SU-DHL-6 (cell line): ENCODE measurements around the gene EMILIN2.

Experiments used
- H2AFZ ChIP-seq: fragments of 200-600 bp; sonication (generic); 2 replicates; pipeline ENCODE4 v1.6.1; 2014; ENCODE audit warnings: low read depth, mild to moderate bottlenecking, moderate library complexity, mixed read lengths, antibody characterized with exemption, low read length; ENCODE audit not compliant: severe bottlenecking
- H3F3A ChIP-seq: fragments of 200-600 bp; shearing (Covaris generic); 2 replicates; pipeline ENCODE4 v1.6.0; 2016; ENCODE audit warnings: antibody characterized with exemption, mild to moderate bottlenecking; ENCODE audit not compliant: insufficient read depth
- H3K27ac ChIP-seq: fragments of 200-600 bp; sonication (generic); 2 replicates; pipeline ENCODE4 v1.5.1; 2016; ENCODE audit warnings: low read depth, mild to moderate bottlenecking, low read length, moderate library complexity, mixed read lengths
- H3K27me3 ChIP-seq: fragments of 200-600 bp; sonication (generic), shearing (Covaris generic); 2 replicates; pipeline ENCODE4 v1.6.0; 2014; ENCODE audit warnings: mild to moderate bottlenecking, low read length
- H3K36me3 ChIP-seq: fragments of 200-600 bp; sonication (generic); 2 replicates; pipeline ENCODE4 v1.6.1; 2014; ENCODE audit warnings: mild to moderate bottlenecking, low read length, mixed read lengths
- H3K4me2 ChIP-seq: fragments of 300-600, 200-600 bp; shearing (Covaris generic), sonication (generic); 2 replicates; pipeline ENCODE4 v1.6.0; 2014; ENCODE audit warnings: low read length, low read depth, mild to moderate bottlenecking; ENCODE audit not compliant: poor library complexity, severe bottlenecking
- H3K4me3 ChIP-seq: fragments of 200-600 bp; sonication (generic); 2 replicates; pipeline ENCODE4 v1.5.1; 2014; ENCODE audit warnings: antibody characterized with exemption, low read length, mild to moderate bottlenecking, mixed read lengths; ENCODE audit not compliant: insufficient read depth, poor library complexity, severe bottlenecking
- H3K79me2 ChIP-seq: fragments of 200-600 bp; sonication (generic); 2 replicates; pipeline ENCODE4 v1.6.1; 2014; ENCODE audit warnings: mild to moderate bottlenecking, low read length, moderate library complexity; ENCODE audit not compliant: insufficient read depth
- H3K9ac ChIP-seq: fragments of 200-600 bp; sonication (generic); 2 replicates; pipeline ENCODE4 v1.7.0; 2014; ENCODE audit warnings: mild to moderate bottlenecking, low read length
- H3K9me2 ChIP-seq: fragments of 200-600 bp; sonication (generic); replicated peaks from 2 replicates; pipeline ENCODE4 v1.6.1; 2014; ENCODE audit warnings: low read length; ENCODE audit not compliant: insufficient read depth
- H3K9me3 ChIP-seq: fragments of 200-600 bp; sonication (generic); 2 replicates; pipeline ENCODE4 v1.6.1; 2014; ENCODE audit warnings: low read length, mixed read lengths; ENCODE audit not compliant: insufficient read depth
- H4K20me1 ChIP-seq: fragments of 200-600 bp; sonication (generic); 2 replicates; pipeline ENCODE4 v1.6.1; 2014; ENCODE audit warnings: low read depth, mild to moderate bottlenecking, antibody characterized with exemption, low read length, moderate library complexity, mixed read lengths
- CTCF ChIP-seq: fragments of 200-600 bp; sonication (generic); IDR thresholded peaks from one replicate; pipeline ENCODE4 v1.5.1; 2017; ENCODE audit warnings: antibody characterized with exemption, mild to moderate bottlenecking, low read length, moderate library complexity; ENCODE audit not compliant: insufficient read depth, poor library complexity, severe bottlenecking
- EZH2phosphoT487 ChIP-seq: fragments of 200-600 bp; sonication (generic), shearing (Covaris generic); conservative IDR thresholded peaks from 2 replicates; pipeline ENCODE4 v1.6.1; 2018; ENCODE audit warnings: mild to moderate bottlenecking, antibody characterized with exemption, low read length, moderate library complexity, mixed read lengths

The EMILIN2 gene

GRCh38 chr18:2822213-2822921 is 24.4 kb upstream of the EMILIN2 start:
- no peak overlapping the region for H3K9ac ChIP-seq
- no peaks in the 10 kb centered on the region for H3F3A ChIP-seq
- H3K4me2 ChIP-seq = no peak overlapping the region
- no peak overlapping the region for H2AFZ ChIP-seq
- no peaks in the 10 kb centered on the region for H3K9me3 ChIP-seq
- no peaks in the 10 kb centered on the region for H3K79me2 ChIP-seq
- no peaks in the 10 kb centered on the region for H3K27me3 ChIP-seq
- H4K20me1 ChIP-seq = no peaks in the 10 kb centered on the region
- H3K27ac ChIP-seq = no peak overlapping the region
- TF ChIP-seq EZH2phosphoT487 = no peak
- no peak for TF ChIP-seq CTCF
- no peaks in the 10 kb centered on the region for H3K36me3 ChIP-seq
- no peak overlapping the region for H3K4me3 ChIP-seq
- no peaks in the 10 kb centered on the region for H3K9me2 ChIP-seq

GRCh38 chr18:2823202-2823601 is 23.6 kb upstream of the EMILIN2 start:
- Histone ChIP-seq H3K79me2 (no peaks in the 10 kb centered on the region), H3K36me3 (no peaks in the 10 kb centered on the region), H3K4me2 (no peak overlapping the region), H2AFZ (no peak overlapping the region), H3F3A (no peaks in the 10 kb centered on the region), H3K9me3 (no peaks in the 10 kb centered on the region), H3K4me3 (no peak overlapping the region), H4K20me1 (no peaks in the 10 kb centered on the region), H3K27me3 (no peaks in the 10 kb centered on the region), H3K9me2 (no peaks in the 10 kb centered on the region), H3K27ac (no peak overlapping the region), H3K9ac (no peak overlapping the region)
- TF ChIP-seq CTCF (no peak), EZH2phosphoT487 (no peak)

DNA sequence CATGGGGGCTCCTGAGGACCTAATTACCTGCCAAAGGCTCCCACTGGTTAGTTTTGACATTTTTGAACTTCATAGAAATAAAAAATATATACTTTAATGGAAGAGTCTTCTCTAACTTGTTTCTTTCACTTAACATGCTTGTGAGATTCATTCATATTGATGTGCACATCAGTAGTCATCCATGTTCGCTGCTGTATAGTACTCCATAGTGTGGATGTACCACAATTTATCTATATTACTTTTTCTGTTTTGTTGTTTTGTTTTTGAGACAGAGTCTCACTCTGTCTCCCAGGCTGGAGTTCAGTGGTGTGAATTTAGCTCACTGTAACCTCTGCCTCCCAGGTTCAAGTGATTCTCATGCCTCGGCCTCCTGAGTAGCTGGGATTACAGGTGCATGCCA is 22.8 kb upstream of the EMILIN2 start:
- Histone ChIP-seq H3K9ac (no peak overlapping the region), H3K27me3 (no peaks in the 10 kb centered on the region), H3F3A (no peaks in the 10 kb centered on the region), H3K79me2 (no peaks in the 10 kb centered on the region), H3K4me2 (no peak overlapping the region), H2AFZ (no peak overlapping the region), H3K9me2 (no peaks in the 10 kb centered on the region), H3K36me3 (no peaks in the 10 kb centered on the region), H4K20me1 (no peaks in the 10 kb centered on the region), H3K27ac (no peak overlapping the region), H3K4me3 (no peak overlapping the region), H3K9me3 (no peaks in the 10 kb centered on the region)
- TF ChIP-seq EZH2phosphoT487 = no peak

DNA sequence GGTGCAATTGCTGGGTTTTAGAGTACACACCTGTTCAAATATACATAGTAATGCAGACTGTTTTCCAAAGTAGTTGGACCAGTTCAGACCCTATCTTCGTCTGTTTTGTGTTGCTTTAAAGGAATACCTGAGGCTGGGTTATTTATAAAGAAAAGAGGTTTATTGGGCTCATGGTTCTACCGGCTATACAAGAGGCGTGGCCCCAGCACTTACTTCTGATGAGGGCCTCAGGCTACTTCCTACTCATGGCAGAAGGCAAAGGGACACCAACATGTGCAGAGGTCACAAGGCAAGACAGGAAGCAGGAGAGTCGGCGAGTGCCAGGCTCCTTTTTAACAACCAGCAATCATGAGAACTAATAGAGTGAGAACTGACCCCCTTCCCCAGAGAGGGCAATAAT is 21.9 kb upstream of the EMILIN2 start:
- TF ChIP-seq CTCF (no peak), EZH2phosphoT487 (no peak)
- Histone ChIP-seq H3K4me3 (no peak overlapping the region), H4K20me1 (no peaks in the 10 kb centered on the region)

More for the DNA sequence above, 21.9 kb upstream of the EMILIN2 start:
- H3F3A ChIP-seq = no peaks in the 10 kb centered on the region
- no peak overlapping the region for H3K27ac ChIP-seq
- H3K9ac ChIP-seq = no peak overlapping the region
- no peak overlapping the region for H2AFZ ChIP-seq
- no peak overlapping the region for H3K4me2 ChIP-seq
- no peaks in the 10 kb centered on the region for H3K79me2 ChIP-seq
- no peaks in the 10 kb centered on the region for H3K9me2 ChIP-seq
- H3K27me3 ChIP-seq = no peaks in the 10 kb centered on the region
- H3K36me3 ChIP-seq = no peaks in the 10 kb centered on the region
- H3K9me3 ChIP-seq = no peaks in the 10 kb centered on the region
